RWPE2 (cell line): ENCODE measurements around the gene EEF1A1.
"Not testable (repeated sequence)": the region's sequence is repeated elsewhere in the genome, so short reads cannot be mapped to it uniquely, and the experiment has no call there.

Experiments
- ATAC-seq: fragments of 200-7000 bp; cut with Tn5 transposase; 3 replicates; pipeline ENCODE4 v1.9.1; 2021; ENCODE audit warnings: low read depth
- DNase-seq: peaks from one replicate; pipeline ENCODE4 v3.0.0-alpha.2; 2020; ENCODE audit warnings: low spot score
- H3K27ac ChIP-seq: fragments of 450-650 bp; 2 replicates; pipeline ENCODE4 v1.5.1; 2017; ENCODE audit warnings: mild to moderate bottlenecking; ENCODE audit not compliant: poor library complexity, severe bottlenecking
- H3K27me3 ChIP-seq: fragments of 250-450 bp; sonication (Bioruptor Pico); 2 replicates; pipeline ENCODE4 v1.5.1; 2021; ENCODE audit warnings: mild to moderate bottlenecking, moderate library complexity; ENCODE audit not compliant: insufficient read depth, poor library complexity, severe bottlenecking
- H3K36me3 ChIP-seq: fragments of 250-450 bp; sonication (Bioruptor Pico); 2 replicates; pipeline ENCODE4 v1.5.1; 2020; ENCODE audit warnings: low read depth, mild to moderate bottlenecking, moderate library complexity
- H3K4me1 ChIP-seq: fragments of 250-450 bp; sonication (Bioruptor Pico); 2 replicates; pipeline ENCODE4 v1.5.1; 2021; ENCODE audit warnings: mild to moderate bottlenecking, moderate library complexity; ENCODE audit not compliant: insufficient read depth, poor library complexity, severe bottlenecking
- H3K4me3 ChIP-seq: fragments of 250-450 bp; sonication (Bioruptor Pico); 2 replicates; pipeline ENCODE4 v1.5.1; 2021; ENCODE audit warnings: mild to moderate bottlenecking, moderate library complexity; ENCODE audit not compliant: severe bottlenecking
- H3K9me3 ChIP-seq: fragments of 250-450 bp; sonication (Bioruptor Pico); 2 replicates; pipeline ENCODE4 v1.5.1; 2021; ENCODE audit warnings: mild to moderate bottlenecking, moderate library complexity; ENCODE audit not compliant: severe bottlenecking
- TF ChIP-seq, protein P1 (sequence below): fragments of 450-650 bp; IDR thresholded peaks from one replicate; pipeline ENCODE4 v1.5.1; 2017; ENCODE audit warnings: mild to moderate bottlenecking, moderate library complexity; ENCODE audit not compliant: poor library complexity, severe bottlenecking

The EEF1A1 gene

DNA sequence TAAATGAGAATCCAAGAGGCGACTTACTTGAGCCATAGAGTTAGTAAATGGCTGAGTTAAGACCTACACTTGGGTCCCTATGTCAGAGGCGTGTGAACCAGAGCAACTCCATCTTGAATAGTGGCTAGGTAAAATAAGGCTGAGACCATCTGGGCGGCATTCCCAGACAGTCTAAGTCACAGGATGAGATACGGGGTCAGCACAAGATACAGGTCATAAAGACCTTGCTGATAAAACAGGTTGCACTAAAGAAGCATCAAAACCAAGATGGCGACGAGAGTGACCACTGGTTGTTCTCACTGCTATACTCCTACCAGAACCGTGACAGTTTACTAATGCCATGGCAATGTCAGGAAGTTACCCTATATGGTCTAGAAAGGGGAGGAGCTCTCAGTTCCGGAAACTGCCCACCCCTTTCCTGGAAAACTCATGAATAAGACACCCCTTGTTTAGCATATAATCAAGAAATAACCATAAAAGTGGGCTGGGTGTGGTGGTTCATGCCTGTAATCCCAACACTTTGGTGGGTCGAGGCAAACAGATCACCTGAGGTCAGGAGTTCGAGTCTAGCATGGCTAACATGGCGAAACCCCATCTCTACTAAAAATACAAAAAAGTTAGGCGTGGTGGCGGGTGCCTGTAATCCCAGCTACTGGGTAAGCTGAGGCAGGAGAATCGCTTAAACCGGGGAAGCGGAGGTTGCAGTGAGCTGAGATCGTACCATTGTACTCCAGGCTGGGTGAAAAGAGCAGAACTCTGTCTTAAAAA, 43.9 kb upstream of the EEF1A1 start:
- Histone ChIP-seq H3K4me3 (no peak overlapping the region), H3K4me1 (no peaks in the 10 kb centered on the region), H3K27ac (no peak overlapping the region), H3K36me3 (no peaks in the 10 kb centered on the region), H3K9me3 (no peaks in the 10 kb centered on the region), H3K27me3 (no peaks in the 10 kb centered on the region)
- TF ChIP-seq, protein P1, sequence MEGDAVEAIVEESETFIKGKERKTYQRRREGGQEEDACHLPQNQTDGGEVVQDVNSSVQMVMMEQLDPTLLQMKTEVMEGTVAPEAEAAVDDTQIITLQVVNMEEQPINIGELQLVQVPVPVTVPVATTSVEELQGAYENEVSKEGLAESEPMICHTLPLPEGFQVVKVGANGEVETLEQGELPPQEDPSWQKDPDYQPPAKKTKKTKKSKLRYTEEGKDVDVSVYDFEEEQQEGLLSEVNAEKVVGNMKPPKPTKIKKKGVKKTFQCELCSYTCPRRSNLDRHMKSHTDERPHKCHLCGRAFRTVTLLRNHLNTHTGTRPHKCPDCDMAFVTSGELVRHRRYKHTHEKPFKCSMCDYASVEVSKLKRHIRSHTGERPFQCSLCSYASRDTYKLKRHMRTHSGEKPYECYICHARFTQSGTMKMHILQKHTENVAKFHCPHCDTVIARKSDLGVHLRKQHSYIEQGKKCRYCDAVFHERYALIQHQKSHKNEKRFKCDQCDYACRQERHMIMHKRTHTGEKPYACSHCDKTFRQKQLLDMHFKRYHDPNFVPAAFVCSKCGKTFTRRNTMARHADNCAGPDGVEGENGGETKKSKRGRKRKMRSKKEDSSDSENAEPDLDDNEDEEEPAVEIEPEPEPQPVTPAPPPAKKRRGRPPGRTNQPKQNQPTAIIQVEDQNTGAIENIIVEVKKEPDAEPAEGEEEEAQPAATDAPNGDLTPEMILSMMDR, result no peak
- DNase-seq (no peak), ATAC-seq (no peak)

DNA sequence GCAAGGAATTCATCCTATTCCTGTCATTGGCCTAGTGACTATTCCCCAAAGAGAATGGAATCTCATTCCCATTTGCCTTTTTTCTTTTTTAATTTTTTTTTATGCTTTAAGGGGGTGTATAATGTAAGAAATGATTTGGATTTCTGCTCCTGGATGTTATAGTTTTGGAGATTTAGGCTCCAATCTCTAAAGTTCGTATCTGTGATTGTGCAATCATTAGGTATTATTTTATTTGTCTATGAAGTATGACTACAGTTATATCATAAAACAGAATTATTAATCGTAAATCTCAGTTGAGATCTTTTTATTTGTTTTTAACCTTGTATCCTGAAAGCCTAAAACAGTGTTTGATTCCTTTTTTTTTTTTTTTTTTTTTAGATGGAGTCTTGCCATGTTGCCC, 41.7 kb upstream of the EEF1A1 start:
- DNase-seq (no peak), ATAC-seq (no peak)
- no peaks in the 10 kb centered on the region for H3K36me3 ChIP-seq
- no peaks in the 10 kb centered on the region for H3K27me3 ChIP-seq
- no peak overlapping the region for H3K4me3 ChIP-seq
- TF ChIP-seq, protein P1, result no peak
- no peaks in the 10 kb centered on the region for H3K4me1 ChIP-seq
- H3K27ac ChIP-seq, result no peak overlapping the region
- no peaks in the 10 kb centered on the region for H3K9me3 ChIP-seq

DNA sequence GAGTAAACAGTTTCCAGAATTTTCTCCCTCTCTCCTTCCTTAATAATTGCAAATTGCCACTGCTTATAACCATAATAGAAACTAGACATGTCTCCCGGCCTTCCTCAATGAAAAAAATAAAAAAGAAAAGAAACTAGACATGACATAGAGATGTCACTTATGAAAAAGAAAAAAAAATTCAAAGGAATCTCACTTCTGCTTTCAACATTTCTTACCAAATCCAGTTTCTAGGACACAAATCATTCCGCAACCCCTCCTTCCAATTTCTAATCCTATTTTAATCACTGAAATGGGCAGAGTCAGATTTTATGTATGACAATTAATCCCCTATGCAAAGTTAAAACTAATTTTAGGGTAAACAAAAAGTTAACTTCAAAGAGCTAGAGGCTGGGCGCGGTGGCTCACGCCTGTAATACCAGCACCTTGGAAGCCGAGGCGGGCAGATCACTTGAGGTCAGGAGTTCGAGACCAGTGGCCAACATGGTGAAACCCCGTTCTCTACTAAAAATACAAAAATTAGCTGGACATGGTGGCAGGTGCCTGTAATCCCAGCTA, 40.1 kb upstream of the EEF1A1 start:
- Histone ChIP-seq H3K9me3 (no peaks in the 10 kb centered on the region), H3K27me3 (no peaks in the 10 kb centered on the region), H3K36me3 (no peaks in the 10 kb centered on the region), H3K4me1 (no peaks in the 10 kb centered on the region), H3K4me3 (no peak overlapping the region), H3K27ac (no peak overlapping the region)
- DNase-seq, result no peak
- TF ChIP-seq, protein P1, result no peak
- ATAC-seq, result no peak

DNA sequence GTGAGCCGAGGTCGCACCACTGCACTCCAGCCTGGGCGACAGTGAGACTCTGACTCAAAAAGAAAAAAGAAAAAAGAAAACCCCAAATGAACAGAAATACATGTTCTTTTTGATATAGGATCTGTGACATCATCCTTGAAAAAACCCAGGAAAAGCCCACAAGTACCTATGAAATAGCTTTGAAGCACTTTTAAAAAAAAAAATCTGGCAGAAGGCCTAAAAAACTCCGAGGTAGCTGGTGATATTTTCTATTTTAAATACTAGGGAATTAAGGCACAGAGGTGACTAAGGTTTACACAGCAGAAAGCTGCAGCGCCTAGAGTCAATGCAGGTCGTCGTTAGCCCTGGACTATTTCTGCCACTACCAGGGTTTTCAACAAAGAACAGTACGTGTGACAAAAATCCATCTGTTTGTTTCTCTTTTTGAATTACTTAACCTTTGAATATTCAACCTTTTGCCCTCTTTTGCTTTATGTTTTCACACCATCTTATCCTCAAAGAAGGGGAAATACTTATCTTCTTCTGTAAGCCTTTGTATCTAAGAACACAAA, 39.4 kb upstream of the EEF1A1 start:
- ATAC-seq (no peak), DNase-seq (no peak)
- Histone ChIP-seq H3K9me3 (no peaks in the 10 kb centered on the region), H3K27me3 (no peaks in the 10 kb centered on the region), H3K36me3 (no peaks in the 10 kb centered on the region), H3K4me1 (no peaks in the 10 kb centered on the region), H3K27ac (no peak overlapping the region), H3K4me3 (no peak overlapping the region)
- TF ChIP-seq, protein P1, result no peak

DNA sequence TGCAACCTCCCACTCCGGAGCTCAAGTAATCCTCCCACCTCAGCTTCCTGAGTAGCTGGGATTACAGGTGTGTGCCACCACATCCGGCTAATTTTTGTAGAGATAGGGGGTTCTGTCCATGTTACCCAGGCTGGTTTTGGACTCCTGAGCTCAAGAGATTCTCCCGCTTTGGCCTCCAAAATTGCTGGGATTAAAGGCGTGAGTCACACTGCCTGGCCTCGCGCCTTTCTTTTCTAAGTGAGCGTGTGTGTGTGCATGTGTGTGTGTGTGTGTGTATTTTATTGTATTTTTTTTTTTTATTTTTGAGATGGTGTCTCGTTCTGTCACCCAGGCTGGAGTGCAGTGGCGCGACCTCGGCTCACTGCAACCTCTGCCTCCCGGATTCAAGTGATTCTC, 38.6 kb upstream of the EEF1A1 start:
- not testable (repeated sequence) for ATAC-seq

More for the DNA sequence above, 38.6 kb upstream of the EEF1A1 start:
- H3K4me1 ChIP-seq, H3K27ac ChIP-seq, DNase-seq, H3K36me3 ChIP-seq, H3K27me3 ChIP-seq, H3K4me3 ChIP-seq, H3K9me3 ChIP-seq: not testable (repeated sequence)
